B cell (primary cell): ENCODE data around the gene CARD10. TPM values are rescaled to one million over a fixed set of nuclear protein-coding genes. Genes with fewer than 3 reads are reported as not detected.

Experiments used
- ATAC-seq: fragments of 200-7000 bp; cut with Tn5 transposase; one replicate; pipeline ENCODE4 v1.10.0; 2021; ENCODE audit warnings: low read depth, mild to moderate bottlenecking, moderate number of reproducible peaks, moderate library complexity
- CTCF ChIA-PET: fragments of 350-600 bp; sonication (Branson Sonifier 250); formaldehyde crosslinking; loops from one replicate; lab custom pipeline; 2021; ENCODE audit warnings: antibody characterized with exemption, inconsistent platforms; lab: Charles Lee
- POLR2A ChIA-PET: fragments of 350-600 bp; sonication (Branson Sonifier 250); formaldehyde crosslinking; loops from one replicate; lab custom pipeline; 2021; ENCODE audit warnings: antibody characterized with exemption; lab: Charles Lee
- DNase-seq: peaks from one replicate; pipeline ENCODE4 v3.0.0; 2013
- H2AFZ ChIP-seq: 2 replicates; pipeline ENCODE4 v1.6.1; 2012; ENCODE audit warnings: mild to moderate bottlenecking, low read depth, low read length; ENCODE audit not compliant: insufficient read depth, poor library complexity, severe bottlenecking
- H3K27ac ChIP-seq, 2 donors: 1 replicate in 1 of 2; 2 replicates in 1 of 2; pipeline ENCODE4 v1.5.1; 2012 to 2013; ENCODE audit warnings: low read length in 2 of 2, mild to moderate bottlenecking in 2 of 2, moderate library complexity in 1 of 2
- H3K27me3 ChIP-seq, 4 experiments: fragments of 200-600 bp in 1 of 4; sonication (generic) in 1 of 4; replicated peaks in 1 of 4; 1 replicate in 2 of 4; 2 replicates in 2 of 4; pipeline versions ENCODE4 v1.6.1 to v1.7.0; 2013 to 2016; ENCODE audit warnings: low read length in 3 of 4, mild to moderate bottlenecking in 2 of 4, mixed read lengths in 1 of 4, moderate library complexity in 1 of 4; ENCODE audit not compliant: insufficient read depth in 4 of 4, control insufficient read depth in 3 of 4; ENCODE audit errors: control extremely low read depth in 1 of 4
- H3K36me3 ChIP-seq, 2 experiments: replicated peaks in 1 of 2; 1 replicate in 1 of 2; 2 replicates in 1 of 2; pipeline versions ENCODE4 v1.6.1 to v1.7.1; 2013; ENCODE audit warnings: low read length in 1 of 2; ENCODE audit not compliant: insufficient read depth in 2 of 2, control insufficient read depth in 1 of 2; ENCODE audit errors: control extremely low read depth in 1 of 2, extremely low read depth in 1 of 2
- H3K4me1 ChIP-seq, 2 donors: fragments of 200-600 bp in 1 of 2; sonication (generic) in 1 of 2; 1 replicate in 1 of 2; 2 replicates in 1 of 2; pipeline versions ENCODE4 v1.5.1 to v1.6.1; 2013 to 2017; ENCODE audit warnings: low read length in 2 of 2; ENCODE audit not compliant: control insufficient read depth in 2 of 2, insufficient read depth in 2 of 2
- H3K4me2 ChIP-seq: replicated peaks from 2 replicates; pipeline ENCODE3; 2012; ENCODE audit warnings: mild to moderate bottlenecking, low read depth, low read length; ENCODE audit not compliant: poor library complexity, severe bottlenecking
- H3K4me3 ChIP-seq, 5 experiments: fragments of 200-600 bp in 1 of 5; sonication (generic) in 1 of 5; 1 replicate in 3 of 5; 2 replicates in 2 of 5; pipeline versions ENCODE4 v1.5.1 to v1.7.0; 2011 to 2016; ENCODE audit warnings: low read length in 4 of 5, mild to moderate bottlenecking in 4 of 5, low read depth in 2 of 5, control low read depth in 1 of 5, moderate library complexity in 1 of 5; ENCODE audit not compliant: insufficient read depth in 1 of 5; ENCODE audit errors: control extremely low read depth in 1 of 5, extremely low read depth in 1 of 5
- H3K79me2 ChIP-seq: fragments of 200-600 bp; sonication (generic); one replicate; pipeline ENCODE4 v1.6.0; 2016; ENCODE audit warnings: low read length; ENCODE audit not compliant: control insufficient read depth, insufficient read depth
- H3K9ac ChIP-seq: fragments of 200-600 bp; sonication (generic); 2 replicates; pipeline ENCODE4 v1.6.1; 2017; ENCODE audit warnings: mild to moderate bottlenecking, low read length, moderate library complexity
- H3K9me3 ChIP-seq, 3 donors: one replicate each; pipeline versions ENCODE4 v1.6.1 to v1.7.1; 2013; ENCODE audit warnings: low read length in 2 of 3; ENCODE audit not compliant: control insufficient read depth in 2 of 3, insufficient read depth in 1 of 3; ENCODE audit errors: control extremely low read depth in 1 of 3
- H4K20me1 ChIP-seq: 2 replicates; pipeline ENCODE4 v1.6.0; 2012; ENCODE audit warnings: mild to moderate bottlenecking, low read length; ENCODE audit not compliant: insufficient read depth, control insufficient read depth, poor library complexity, severe bottlenecking
- H3K27ac Mint-ChIP-seq: one replicate; pipeline ENCODE4 v1.8.0; 2021; ENCODE audit warnings: mixed read lengths
- H3K27me3 Mint-ChIP-seq: one replicate; pipeline ENCODE4 v1.8.0; 2021; ENCODE audit warnings: mixed read lengths
- H3K4me1 Mint-ChIP-seq: one replicate; pipeline ENCODE4 v1.8.0; 2021; ENCODE audit warnings: mixed read lengths
- H3K4me3 Mint-ChIP-seq: one replicate; pipeline ENCODE4 v1.8.0; 2021; ENCODE audit warnings: mixed read lengths
- H3K9me3 Mint-ChIP-seq: one replicate; pipeline ENCODE4 v1.8.0; 2022; ENCODE audit warnings: mixed read lengths; ENCODE audit not compliant: insufficient read depth
- CTCF ChIP-seq: fragments of 200-600 bp; IDR thresholded peaks from one replicate; pipeline ENCODE4 v1.8.0; 2022; ENCODE audit warnings: antibody characterized with exemption, mild to moderate bottlenecking
- EZH2 ChIP-seq: IDR thresholded peaks from 2 replicates; pipeline ENCODE4 v1.6.1; 2012; ENCODE audit warnings: borderline replicate concordance, low read depth, mild to moderate bottlenecking, moderate library complexity, low read length; ENCODE audit not compliant: insufficient read depth, poor library complexity, severe bottlenecking
- WGBS: methylation state at CpG from one replicate; pipeline ENCODE4 v1.1.5; 2013; ENCODE audit warnings: missing lambda C conversion rate; ENCODE audit not compliant: insufficient coverage; 5-methylcytosine and 5-hydroxymethylcytosine counted together
- intact Hi-C: fragments of 100-400 bp; cut with micrococcal nuclease; formaldehyde crosslinking; loops from one replicate; pipeline ENCODE4 v1.10.0; 2022
- polyA plus RNA-seq: library from polyadenylated mRNA; depleted of rRNA; stranded (reverse); fragments of >200 nt; gene quantifications from 2 replicates; pipeline ENCODE4 v1.2.3, GENCODE V29; 2012
- total RNA-seq, 2 donors: library from RNA; stranded (reverse); fragments of 120-200 nt in 1 of 2; gene quantifications; 1 replicate in 1 of 2; 2 replicates in 1 of 2; pipeline versions ENCODE4 v1.2.3 to v1.2.4, GENCODE V29; 2013 to 2022

Gene CARD10
- total and polyA plus RNA-seq, 2 donors (not counting 1 experiment from before 2014, with no cell fraction given), result not detected

GRCh38 chr22:37476389-37477329 lies 42.6 kb downstream of the CARD10 start:
- intact Hi-C loops, result no loop called here
- TF ChIP-seq EZH2 (no peak), CTCF (no peak)
- Histone ChIP-seq H2AFZ (no peak overlapping the region), H3K79me2 (peaks cover 19% of the 10 kb centered on the region), H3K9ac (no peak overlapping the region), H3K4me3 (no peak overlapping the region), H3K4me1 (no peaks in the 10 kb centered on the region), H3K4me2 (no peak overlapping the region), H3K27me3 (no peaks in the 10 kb centered on the region), H3K27ac (no peak overlapping the region), H3K9me3 (no peaks in the 10 kb centered on the region), H3K36me3 (peaks cover 3 to 74% of the 10 kb centered on the region in 2 experiments), H4K20me1 (peaks cover 81% of the 10 kb centered on the region)
- Mint-ChIP-seq H3K9me3 (no peaks in the 10 kb centered on the region), H3K4me3 (no peak overlapping the region), H3K27me3 (no peaks in the 10 kb centered on the region), H3K27ac (no peak overlapping the region), H3K4me1 (peaks cover 5% of the 10 kb centered on the region)
- DNase-seq (no peak), ATAC-seq (no peak)
- 55% methylated on average over 10 of the region's 14 CpGs for WGBS
- CTCF ChIA-PET, result interaction anchor here (0.7 to 5.4 kb wide), 2 partner anchors 19 to 349 kb away, joined by 3 to 103 read pairs; no protein-coding TSS in a partner anchor
- POLR2A ChIA-PET, result no interaction called here
